Measurements from ENCODE around the gene KLK15. TPM values are rescaled to one million over a fixed set of nuclear protein-coding genes. Genes with fewer than 3 reads are reported as not detected.
A peak's percentile ranks its signal among the peaks of the same experiment; 100 is the strongest.

The KLK15 gene
- total and polyA plus RNA-seq, 3 experiments from 2014 or later: not detected

DNA sequence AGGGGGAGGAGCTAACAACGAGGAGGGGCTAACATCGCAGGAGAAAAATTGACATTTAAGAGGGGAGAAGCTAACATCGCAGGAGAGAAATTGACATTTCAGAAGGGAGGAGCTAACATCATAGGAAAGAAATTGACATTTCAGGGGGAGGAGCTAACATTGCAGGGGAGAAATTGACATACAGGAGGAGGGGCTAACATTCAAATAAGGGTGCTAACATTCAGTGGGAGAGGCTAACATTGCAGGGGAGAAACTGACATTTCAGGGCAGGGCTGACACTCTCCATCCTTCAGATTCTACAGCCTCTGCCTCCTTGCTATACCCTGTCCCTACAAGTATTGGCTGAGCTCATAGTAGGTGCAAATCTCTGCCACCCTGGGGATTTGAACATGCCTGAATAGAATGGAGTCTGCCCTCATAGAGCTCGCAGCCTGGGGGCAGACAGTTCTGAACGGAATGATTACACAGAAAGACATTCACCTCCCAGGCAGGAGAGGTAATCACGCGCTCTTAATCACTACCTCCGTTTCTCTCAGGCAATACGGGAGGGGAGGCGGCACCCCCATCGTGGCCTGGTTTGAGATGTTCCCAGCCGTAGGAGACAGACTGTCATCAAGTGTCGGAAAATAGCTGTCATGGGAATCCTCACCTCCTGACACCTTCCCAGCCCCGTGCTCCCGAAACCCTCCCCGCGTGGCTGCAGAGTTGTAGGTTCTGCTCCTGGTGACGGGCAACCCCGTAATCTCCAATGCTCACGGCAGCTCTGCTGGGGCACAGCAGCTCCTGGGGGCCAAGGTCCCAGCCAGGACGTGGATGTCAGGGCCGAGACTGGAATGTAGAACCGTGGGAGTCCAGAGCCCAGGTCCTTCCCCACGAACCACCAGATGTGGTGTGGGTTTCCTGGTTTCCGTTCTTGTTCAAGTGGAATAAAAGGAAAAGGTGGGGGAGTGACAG lies 53.6 kb downstream of the KLK15 start:
- ChIA-PET CTCF (interaction anchor here (0.8 kb wide), 1 partner anchor 242 kb away, joined by 3 read pairs; no protein-coding TSS in a partner anchor), POLR2A (no interaction called here)
- Histone ChIP-seq H3K36me3 (ENCODE audit: insufficient read depth, low read length) (no peaks in the 10 kb centered on the region), H3K4me1 (ENCODE audit: insufficient read depth, low read length) (no peaks in the 10 kb centered on the region), H3K27ac (ENCODE audit: low read depth, low read length) (no peak overlapping the region), H3K4me3 (ENCODE audit: low read length) (no peak overlapping the region), H3K27me3 (ENCODE audit: insufficient read depth, low read length, poor library complexity, severe bottlenecking) (peaks cover 21% of the 10 kb centered on the region), H3K9me3 (ENCODE audit: low read length) (no peaks in the 10 kb centered on the region)
- H3K36me3 Mint-ChIP-seq: no peaks in the 10 kb centered on the region
- H3K27ac Mint-ChIP-seq: no peak overlapping the region
- no peak for DNase-seq
- peaks cover 4 to 11% (median 6%) of the 10 kb centered on the region in 3 donors for H3K4me1 Mint-ChIP-seq
- H3K4me3 Mint-ChIP-seq: no peak overlapping the region
- H3K9me3 Mint-ChIP-seq: peaks cover 0 to 5% (median 2%) of the 10 kb centered on the region in 5 donors
- peaks cover 38 to 61% of the 10 kb centered on the region in 2 donors for H3K27me3 Mint-ChIP-seq

DNA sequence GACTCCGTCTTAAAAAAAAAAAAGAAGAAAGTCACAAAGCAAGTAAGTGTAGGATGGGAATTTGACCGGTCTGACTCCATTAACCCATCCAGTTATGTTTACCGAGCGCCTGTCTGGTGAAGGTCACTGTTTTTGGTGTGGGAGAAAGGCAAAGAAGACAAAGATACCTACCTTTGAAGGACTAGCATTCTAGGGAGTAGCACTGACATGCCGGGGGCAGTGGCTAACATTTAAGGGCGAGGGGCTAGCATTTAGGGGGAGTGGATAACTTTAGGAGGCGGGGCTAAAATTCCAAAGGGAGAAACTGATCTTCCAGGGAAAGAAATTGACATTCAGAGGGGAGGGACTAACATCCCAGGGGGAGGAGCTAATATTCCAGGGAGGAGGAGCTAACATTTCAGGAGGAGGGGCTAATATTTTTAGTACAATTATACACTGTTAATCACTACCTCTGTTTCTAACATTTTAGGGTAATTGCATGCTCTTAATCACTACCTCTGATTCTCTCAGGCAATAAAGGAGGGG lies 54.4 kb downstream of the KLK15 start:
- DNase-seq: no peak
- H3K4me1 ChIP-seq (ENCODE audit: insufficient read depth, low read length): no peaks in the 10 kb centered on the region
- H3K36me3 ChIP-seq (ENCODE audit: insufficient read depth, low read length): no peaks in the 10 kb centered on the region
- Mint-ChIP-seq H3K4me3 (no peak overlapping the region), H3K9me3 (peaks cover 0 to 5% (median 2%) of the 10 kb centered on the region in 5 donors), H3K27ac (peak overlapping the region in 1 of 8 donors; percentile 79), H3K36me3 (no peaks in the 10 kb centered on the region), H3K27me3 (peaks cover 43 to 66% of the 10 kb centered on the region in 2 donors), H3K4me1 (peaks cover 4 to 11% (median 6%) of the 10 kb centered on the region in 3 donors)
- no peak overlapping the region for H3K27ac ChIP-seq (ENCODE audit: low read depth, low read length)
- ChIA-PET CTCF (interaction anchor here (0.8 to 1.9 kb wide), 3 partner anchors 10 to 422 kb away, joined by 3 to 5 read pairs (median 3); no protein-coding TSS in a partner anchor), POLR2A (no interaction called here)
- peaks cover 21% of the 10 kb centered on the region for H3K27me3 ChIP-seq (ENCODE audit: insufficient read depth, low read length, poor library complexity, severe bottlenecking)
- H3K4me3 ChIP-seq (ENCODE audit: low read length): no peak overlapping the region
- H3K9me3 ChIP-seq (ENCODE audit: low read length): no peaks in the 10 kb centered on the region

- no peaks in the 10 kb centered on the region for H3K36me3 ChIP-seq (ENCODE audit: insufficient read depth, low read length)
- no peak overlapping the region for H3K4me3 Mint-ChIP-seq
- peaks cover 21% of the 10 kb centered on the region for H3K27me3 ChIP-seq (ENCODE audit: insufficient read depth, low read length, poor library complexity, severe bottlenecking)
- peaks cover 44 to 76% of the 10 kb centered on the region in 2 donors for H3K27me3 Mint-ChIP-seq
- H3K36me3 Mint-ChIP-seq: no peaks in the 10 kb centered on the region
- no peak overlapping the region for H3K4me3 ChIP-seq (ENCODE audit: low read length)
- POLR2A ChIA-PET: no interaction called here
- CTCF ChIA-PET: interaction anchor here (1.6 to 1.9 kb wide), 2 partner anchors 11 to 421 kb away, joined by 3 to 5 read pairs; no protein-coding TSS in a partner anchor
- H3K9me3 ChIP-seq (ENCODE audit: low read length): no peaks in the 10 kb centered on the region
- DNase-seq: no peak
- peaks cover 0 to 5% (median 1%) of the 10 kb centered on the region in 3 donors for H3K4me1 Mint-ChIP-seq
- no peak overlapping the region for H3K27ac ChIP-seq (ENCODE audit: low read depth, low read length)
- no peaks in the 10 kb centered on the region for H3K4me1 ChIP-seq (ENCODE audit: insufficient read depth, low read length)
- peaks cover 0 to 5% (median 2%) of the 10 kb centered on the region in 5 donors for H3K9me3 Mint-ChIP-seq
- H3K27ac Mint-ChIP-seq: no peak overlapping the region
Observed at GRCh38 chr19:50777830-50778303, 55.5 kb downstream of the KLK15 start.

DNA sequence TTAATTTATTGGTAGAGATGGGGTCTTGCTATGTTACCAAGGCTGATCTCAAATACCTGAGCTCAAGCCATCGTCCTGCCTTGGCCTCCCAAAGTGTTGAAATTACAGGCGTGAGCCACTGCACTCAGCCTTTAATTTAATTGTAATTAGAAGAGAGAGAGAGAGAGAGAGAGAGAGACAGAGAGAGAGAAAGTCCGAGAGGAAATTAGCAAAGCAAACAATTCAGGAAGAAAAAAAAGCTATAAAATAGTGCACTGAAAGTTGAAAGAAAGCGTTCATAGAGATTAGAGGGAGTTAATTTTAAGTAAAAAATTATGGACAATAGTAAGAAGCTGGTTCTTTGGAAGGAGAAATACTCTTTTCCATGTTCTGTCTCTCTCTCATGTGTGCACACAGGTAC lies 56.1 kb downstream of the KLK15 start:
- Histone ChIP-seq H3K27ac (ENCODE audit: low read depth, low read length) (no peak overlapping the region), H3K4me3 (ENCODE audit: low read length) (no peak overlapping the region), H3K9me3 (ENCODE audit: low read length) (no peaks in the 10 kb centered on the region), H3K27me3 (ENCODE audit: insufficient read depth, low read length, poor library complexity, severe bottlenecking) (peaks cover 21% of the 10 kb centered on the region), H3K36me3 (ENCODE audit: insufficient read depth, low read length) (no peaks in the 10 kb centered on the region), H3K4me1 (ENCODE audit: insufficient read depth, low read length) (no peaks in the 10 kb centered on the region)
- Mint-ChIP-seq H3K9me3 (peaks cover 0 to 5% (median 2%) of the 10 kb centered on the region in 5 donors), H3K36me3 (no peaks in the 10 kb centered on the region), H3K4me3 (no peak overlapping the region), H3K27me3 (peaks cover 44 to 74% of the 10 kb centered on the region in 2 donors), H3K4me1 (peaks cover 0 to 5% (median 1%) of the 10 kb centered on the region in 3 donors), H3K27ac (no peak overlapping the region)
- no peak for DNase-seq
- CTCF ChIA-PET: interaction anchor here (1.6 to 1.9 kb wide), 2 partner anchors 11 to 420 kb away, joined by 3 to 5 read pairs; no protein-coding TSS in a partner anchor
- POLR2A ChIA-PET: no interaction called here

DNA sequence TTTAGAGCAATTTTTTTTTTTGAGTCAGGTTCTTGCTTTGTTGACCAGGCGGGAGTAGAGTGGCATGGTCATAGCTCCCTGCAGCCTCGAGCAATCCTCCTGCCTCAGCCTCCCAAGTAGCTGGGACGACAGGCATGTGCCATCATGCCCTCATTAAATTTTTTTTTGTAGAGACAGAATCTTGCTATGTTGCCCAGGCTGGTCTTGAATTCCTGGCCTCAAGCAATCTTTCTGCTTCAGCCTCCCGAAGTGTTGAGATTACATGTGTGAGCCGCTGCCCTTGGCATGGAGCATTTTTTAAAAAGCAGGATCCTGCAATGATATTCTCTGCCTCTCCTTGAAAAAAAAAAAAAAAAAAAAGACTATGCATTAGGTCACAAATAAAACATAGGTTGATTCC lies 57.2 kb downstream of the KLK15 start:
- H3K9me3 ChIP-seq (ENCODE audit: low read length): no peaks in the 10 kb centered on the region
- peaks cover 0 to 5% (median 2%) of the 10 kb centered on the region in 5 donors for H3K9me3 Mint-ChIP-seq
- no peak overlapping the region for H3K27ac Mint-ChIP-seq
- POLR2A ChIA-PET: no interaction called here
- CTCF ChIA-PET: no interaction called here
- no peak overlapping the region for H3K27ac ChIP-seq (ENCODE audit: low read depth, low read length)
- H3K4me1 Mint-ChIP-seq: peaks cover 0 to 5% (median 1%) of the 10 kb centered on the region in 3 donors
- no peaks in the 10 kb centered on the region for H3K36me3 Mint-ChIP-seq
- peaks cover 44 to 71% of the 10 kb centered on the region in 2 donors for H3K27me3 Mint-ChIP-seq
- no peaks in the 10 kb centered on the region for H3K4me1 ChIP-seq (ENCODE audit: insufficient read depth, low read length)
- no peak overlapping the region for H3K4me3 Mint-ChIP-seq
- H3K36me3 ChIP-seq (ENCODE audit: insufficient read depth, low read length): no peaks in the 10 kb centered on the region
- H3K4me3 ChIP-seq (ENCODE audit: low read length): no peak overlapping the region
- peaks cover 21% of the 10 kb centered on the region for H3K27me3 ChIP-seq (ENCODE audit: insufficient read depth, low read length, poor library complexity, severe bottlenecking)
- DNase-seq: no peak

Other genes with a start within 250 kb of the KLK15 start
- under 1 TPM; 0.11 to 0.24 TPM for gene SYT3, start 193.7 kb downstream of the KLK15 start, total RNA-seq
- gene SYT3, start 193.7 kb downstream of the KLK15 start, polyA plus RNA-seq: 0.09 TPM
- gene C19orf81, start 184.1 kb downstream of the KLK15 start, total RNA-seq: not detected
- gene C19orf81, start 184.1 kb downstream of the KLK15 start, polyA plus RNA-seq: not detected
- gene SHANK1, start 113.8 kb downstream of the KLK15 start, total RNA-seq: not detected
- gene SHANK1, start 113.8 kb downstream of the KLK15 start, polyA plus RNA-seq: not detected
- under 1 TPM; 0.31 to 0.53 TPM for gene CLEC11A, start 110.2 kb downstream of the KLK15 start, total RNA-seq
- gene CLEC11A, start 110.2 kb downstream of the KLK15 start, polyA plus RNA-seq: 1.9 TPM
- not detected for gene GPR32, start 63.1 kb downstream of the KLK15 start, total RNA-seq
- gene GPR32, start 63.1 kb downstream of the KLK15 start, polyA plus RNA-seq: not detected
- gene ACP4, start 43.2 kb downstream of the KLK15 start, total RNA-seq: not detected
- gene ACP4, start 43.2 kb downstream of the KLK15 start, polyA plus RNA-seq: not detected
- under 1 TPM; 0.27 to 0.39 TPM for gene KLK1, start 9.8 kb downstream of the KLK15 start, total RNA-seq
- gene KLK1, start 9.8 kb downstream of the KLK15 start, polyA plus RNA-seq: not detected
- gene KLK3, start 21.3 kb upstream of the KLK15 start, total RNA-seq: not detected
- gene KLK3, start 21.3 kb upstream of the KLK15 start, polyA plus RNA-seq: not detected
- not detected for gene KLK2, start 39.9 kb upstream of the KLK15 start, total RNA-seq
- gene KLK2, start 39.9 kb upstream of the KLK15 start, polyA plus RNA-seq: not detected
- not detected for gene KLK4, start 77.8 kb upstream of the KLK15 start, total RNA-seq
- gene KLK4, start 77.8 kb upstream of the KLK15 start, polyA plus RNA-seq: not detected
- gene KLK5, start 119.5 kb upstream of the KLK15 start, total RNA-seq: not detected
- not detected for gene KLK5, start 119.5 kb upstream of the KLK15 start, polyA plus RNA-seq
- gene KLK6, start 136.0 kb upstream of the KLK15 start, total RNA-seq: not detected
- not detected for gene KLK6, start 136.0 kb upstream of the KLK15 start, polyA plus RNA-seq
- not detected for gene KLK7, start 150.3 kb upstream of the KLK15 start, total RNA-seq
- gene KLK7, start 150.3 kb upstream of the KLK15 start, polyA plus RNA-seq: not detected
- gene KLK8, start 168.0 kb upstream of the KLK15 start, total RNA-seq: not detected
- not detected for gene KLK8, start 168.0 kb upstream of the KLK15 start, polyA plus RNA-seq
- not detected for gene KLK10, start 186.1 kb upstream of the KLK15 start, total RNA-seq
- gene KLK10, start 186.1 kb upstream of the KLK15 start, polyA plus RNA-seq: not detected
- gene KLK11, start 193.0 kb upstream of the KLK15 start, total RNA-seq: not detected
- not detected for gene KLK11, start 193.0 kb upstream of the KLK15 start, polyA plus RNA-seq
- not detected for gene KLK12, start 201.4 kb upstream of the KLK15 start, total RNA-seq
- not detected for gene KLK12, start 201.4 kb upstream of the KLK15 start, polyA plus RNA-seq
- not detected for gene KLK13, start 231.5 kb upstream of the KLK15 start, total RNA-seq
- not detected for gene KLK13, start 231.5 kb upstream of the KLK15 start, polyA plus RNA-seq
- under 1 TPM; 0.26 to 0.31 TPM for gene KLK14, start 249.3 kb upstream of the KLK15 start, total RNA-seq
- gene KLK14, start 249.3 kb upstream of the KLK15 start, polyA plus RNA-seq: not detected